CD14-positive monocyte (primary cell): Measurements from ENCODE around the gene NFRKB. TPM values are rescaled to one million over a fixed set of nuclear protein-coding genes. Genes with fewer than 3 reads are reported as not detected.

Experiments used
- DNase-seq, 3 donors: peaks; one replicate each; pipeline ENCODE4 v3.0.0-alpha.2; 2011 to 2022
- H2AFZ ChIP-seq: 2 replicates; pipeline ENCODE4 v1.6.0; 2012; ENCODE audit warnings: mild to moderate bottlenecking, low read depth, low read length, inconsistent platforms; ENCODE audit not compliant: insufficient read depth, poor library complexity, severe bottlenecking
- H3K27ac ChIP-seq, 2 donors: 1 replicate in 1 of 2; 2 replicates in 1 of 2; pipeline ENCODE4 v1.5.1; 2012 to 2013; ENCODE audit warnings: low read length in 2 of 2, control low read depth in 1 of 2, inconsistent platforms in 1 of 2, low read depth in 1 of 2, mild to moderate bottlenecking in 1 of 2
- H3K27me3 ChIP-seq, 2 donors: one replicate each; pipeline versions ENCODE4 v1.6.0 to v1.6.1; 2011 to 2013; ENCODE audit warnings: low read length in 2 of 2; ENCODE audit not compliant: control insufficient read depth in 2 of 2, insufficient read depth in 2 of 2
- H3K36me3 ChIP-seq, 2 donors: replicated peaks in 1 of 2; 1 replicate in 1 of 2; 2 replicates in 1 of 2; pipeline versions ENCODE4 v1.5.1 to v1.6.1; 2012 to 2013; ENCODE audit warnings: low read length in 2 of 2, control low read depth in 1 of 2, inconsistent platforms in 1 of 2, mild to moderate bottlenecking in 1 of 2; ENCODE audit not compliant: insufficient read depth in 2 of 2, control insufficient read depth in 1 of 2
- H3K4me1 ChIP-seq, 2 donors: 1 replicate in 1 of 2; 2 replicates in 1 of 2; pipeline versions ENCODE4 v1.5.1 to v1.6.1; 2012 to 2013; ENCODE audit warnings: low read length in 2 of 2, control low read depth in 1 of 2, inconsistent platforms in 1 of 2, mild to moderate bottlenecking in 1 of 2, moderate library complexity in 1 of 2; ENCODE audit not compliant: insufficient read depth in 2 of 2, control insufficient read depth in 1 of 2
- H3K4me2 ChIP-seq: replicated peaks from 2 replicates; pipeline ENCODE3; 2012; ENCODE audit warnings: low read length, moderate library complexity, mild to moderate bottlenecking; ENCODE audit not compliant: poor library complexity, severe bottlenecking; ENCODE audit errors: extremely low read depth
- H3K4me3 ChIP-seq, 3 experiments: fragments of 200-600 bp in 1 of 3; sonication (generic) in 1 of 3; replicated peaks in 1 of 3; 1 replicate in 2 of 3; 2 replicates in 1 of 3; pipeline ENCODE4 v1.5.1; 2011 to 2013; ENCODE audit warnings: low read length in 3 of 3, mild to moderate bottlenecking in 3 of 3, control low read depth in 2 of 3, low read depth in 2 of 3, inconsistent platforms in 1 of 3, moderate library complexity in 1 of 3
- H3K79me2 ChIP-seq: 2 replicates; pipeline ENCODE4 v1.6.0; 2012; ENCODE audit warnings: mild to moderate bottlenecking, control low read depth, inconsistent platforms, low read length, moderate library complexity; ENCODE audit not compliant: insufficient read depth
- H3K9ac ChIP-seq: 2 replicates; pipeline ENCODE4 v1.6.0; 2017; ENCODE audit warnings: low read length, mild to moderate bottlenecking; ENCODE audit not compliant: insufficient read depth, poor library complexity, severe bottlenecking
- H3K9me3 ChIP-seq, 2 donors: replicated peaks in 1 of 2; 1 replicate in 1 of 2; 2 replicates in 1 of 2; pipeline versions ENCODE4 v1.5.1 to v1.6.1; 2012 to 2013; ENCODE audit warnings: low read length in 2 of 2, control low read depth in 1 of 2; ENCODE audit not compliant: control insufficient read depth in 1 of 2, insufficient read depth in 1 of 2
- H4K20me1 ChIP-seq: 2 replicates; pipeline ENCODE4 v1.6.0; 2012; ENCODE audit warnings: mild to moderate bottlenecking, low read length, control low read depth, moderate library complexity; ENCODE audit not compliant: insufficient read depth
- H3K27ac Mint-ChIP-seq, 7 donors: one replicate each; pipeline ENCODE4 v1.8.0; 2020; ENCODE audit warnings: mild to moderate bottlenecking in 7 of 7, mixed read lengths in 7 of 7, moderate library complexity in 6 of 7, inconsistent platforms in 2 of 7
- H3K27me3 Mint-ChIP-seq, 3 donors: one replicate each; pipeline ENCODE4 v1.8.0; 2021 to 2022; ENCODE audit warnings: low read depth in 3 of 3, mild to moderate bottlenecking in 3 of 3, mixed read lengths in 3 of 3, moderate library complexity in 3 of 3, inconsistent platforms in 1 of 3
- H3K36me3 Mint-ChIP-seq, 2 donors: one replicate each; pipeline ENCODE4 v1.8.0; 2020; ENCODE audit warnings: mixed read lengths in 2 of 2, inconsistent platforms in 1 of 2, mild to moderate bottlenecking in 1 of 2
- H3K4me1 Mint-ChIP-seq: one replicate; pipeline ENCODE4 v1.8.0; 2020; ENCODE audit warnings: mild to moderate bottlenecking, mixed read lengths
- H3K4me3 Mint-ChIP-seq, 2 donors: one replicate each; pipeline ENCODE4 v1.8.0; 2020; ENCODE audit warnings: mild to moderate bottlenecking in 2 of 2, mixed read lengths in 2 of 2, moderate library complexity in 1 of 2
- H3K9me3 Mint-ChIP-seq, 7 donors: one replicate each; pipeline ENCODE4 v1.8.0; 2020 to 2022; ENCODE audit warnings: mixed read lengths in 7 of 7, mild to moderate bottlenecking in 6 of 7, moderate library complexity in 6 of 7, inconsistent platforms in 2 of 7
- WGBS: methylation state at CpG from one replicate; pipeline ENCODE4 v1.1.5; 2013; ENCODE audit warnings: missing lambda C conversion rate; ENCODE audit not compliant: insufficient coverage; 5-methylcytosine and 5-hydroxymethylcytosine counted together
- intact Hi-C, 2 donors: fragments of 100-400 bp; cut with micrococcal nuclease; formaldehyde crosslinking; loops; one replicate each; pipeline versions ENCODE4 v1.15.0 to v1.15.1; 2023
- polyA plus RNA-seq, 3 donors: library from polyadenylated mRNA; depleted of rRNA in 1 of 3; unstranded in 2 of 3; stranded (reverse) in 1 of 3; fragments of 300-500 nt in 2 of 3; fragments of >200 nt in 1 of 3; fragmentation: Illumina TruSeq in 2 of 3; gene quantifications; 1 replicate in 2 of 3; 2 replicates in 1 of 3; pipeline ENCODE4 v1.2.3, GENCODE V29; 2012 to 2021
- TF ChIP-seq, protein P1 (sequence below): fragments of 200-600 bp; IDR thresholded peaks from one replicate; pipeline ENCODE4 v1.8.0; 2022; ENCODE audit warnings: antibody characterized with exemption, mild to moderate bottlenecking

The NFRKB gene
- polyA plus RNA-seq, 3 donors = 5.8 to 25.6 (median 9.1) TPM

DNA sequence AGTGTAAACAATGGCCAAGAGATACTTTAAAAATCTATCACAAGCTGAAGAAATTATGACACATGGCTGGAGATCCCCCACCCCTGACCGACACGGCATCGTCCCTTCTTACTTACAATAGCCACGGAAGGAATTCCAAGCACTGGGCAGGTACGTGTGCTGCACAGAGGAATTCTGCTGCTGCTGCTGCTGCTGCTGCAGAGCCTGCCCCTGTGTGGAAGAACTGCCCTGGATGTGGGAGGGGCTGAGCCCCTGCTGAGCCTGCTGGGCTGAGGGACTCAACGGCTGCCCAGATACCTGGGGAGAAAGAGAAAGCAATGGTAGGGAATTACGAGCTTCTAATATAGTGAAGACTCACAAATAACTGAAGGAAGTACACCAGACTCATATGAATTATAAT lies 15.0 kb upstream of the NFRKB start:
- H3K4me1 ChIP-seq = peaks cover 5 to 6% of the 10 kb centered on the region in 2 donors
- Mint-ChIP-seq H3K4me1 (peaks cover 6% of the 10 kb centered on the region), H3K27ac (peak overlapping the region in 1 of 7 donors; percentile 55), H3K9me3 (no peaks in the 10 kb centered on the region), H3K36me3 (peaks cover 69 to 84% of the 10 kb centered on the region in 2 donors), H3K27me3 (peaks cover 0 to 3% (median 2%) of the 10 kb centered on the region in 3 donors), H3K4me3 (no peak overlapping the region)
- H3K27me3 ChIP-seq = no peaks in the 10 kb centered on the region
- no peaks in the 10 kb centered on the region for H4K20me1 ChIP-seq
- no peaks in the 10 kb centered on the region for H3K9me3 ChIP-seq
- 100% methylated on average over 2 of the region's 7 CpGs for WGBS
- H3K4me3 ChIP-seq = no peak overlapping the region
- TF ChIP-seq, protein P1, sequence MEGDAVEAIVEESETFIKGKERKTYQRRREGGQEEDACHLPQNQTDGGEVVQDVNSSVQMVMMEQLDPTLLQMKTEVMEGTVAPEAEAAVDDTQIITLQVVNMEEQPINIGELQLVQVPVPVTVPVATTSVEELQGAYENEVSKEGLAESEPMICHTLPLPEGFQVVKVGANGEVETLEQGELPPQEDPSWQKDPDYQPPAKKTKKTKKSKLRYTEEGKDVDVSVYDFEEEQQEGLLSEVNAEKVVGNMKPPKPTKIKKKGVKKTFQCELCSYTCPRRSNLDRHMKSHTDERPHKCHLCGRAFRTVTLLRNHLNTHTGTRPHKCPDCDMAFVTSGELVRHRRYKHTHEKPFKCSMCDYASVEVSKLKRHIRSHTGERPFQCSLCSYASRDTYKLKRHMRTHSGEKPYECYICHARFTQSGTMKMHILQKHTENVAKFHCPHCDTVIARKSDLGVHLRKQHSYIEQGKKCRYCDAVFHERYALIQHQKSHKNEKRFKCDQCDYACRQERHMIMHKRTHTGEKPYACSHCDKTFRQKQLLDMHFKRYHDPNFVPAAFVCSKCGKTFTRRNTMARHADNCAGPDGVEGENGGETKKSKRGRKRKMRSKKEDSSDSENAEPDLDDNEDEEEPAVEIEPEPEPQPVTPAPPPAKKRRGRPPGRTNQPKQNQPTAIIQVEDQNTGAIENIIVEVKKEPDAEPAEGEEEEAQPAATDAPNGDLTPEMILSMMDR = no peak
- no peak overlapping the region for H3K27ac ChIP-seq
- peaks cover 32 to 87% of the 10 kb centered on the region in 2 donors for H3K36me3 ChIP-seq
- no peak overlapping the region for H3K9ac ChIP-seq
- DNase-seq = no peak
- intact Hi-C loops = no loop called here
- H3K4me2 ChIP-seq = no peak overlapping the region
- H3K79me2 ChIP-seq = no peaks in the 10 kb centered on the region
- H2AFZ ChIP-seq = no peak overlapping the region

GRCh38 chr11:129905402-129905801 lies 10.0 kb upstream of the NFRKB start:
- H3K27me3 Mint-ChIP-seq = no peaks in the 10 kb centered on the region
- no peaks in the 10 kb centered on the region for H3K79me2 ChIP-seq
- no peaks in the 10 kb centered on the region for H4K20me1 ChIP-seq
- no peak overlapping the region for H3K4me3 Mint-ChIP-seq
- 100% methylated on average over 6 of the region's 8 CpGs for WGBS
- no peak overlapping the region for H3K27ac ChIP-seq
- no peaks in the 10 kb centered on the region for H3K9me3 Mint-ChIP-seq
- TF ChIP-seq, protein P1 = no peak
- H3K4me1 Mint-ChIP-seq = peaks cover 1% of the 10 kb centered on the region
- no peak overlapping the region for H2AFZ ChIP-seq
- no peak overlapping the region for H3K4me2 ChIP-seq
- no peak overlapping the region for H3K27ac Mint-ChIP-seq
- peaks cover 18 to 92% of the 10 kb centered on the region in 2 donors for H3K36me3 ChIP-seq
- intact Hi-C loops = no loop called here
- H3K36me3 Mint-ChIP-seq = peaks cover 66 to 87% of the 10 kb centered on the region in 2 donors
- no peak overlapping the region for H3K4me3 ChIP-seq
- no peak overlapping the region for H3K9ac ChIP-seq
- no peaks in the 10 kb centered on the region for H3K27me3 ChIP-seq
- no peaks in the 10 kb centered on the region for H3K9me3 ChIP-seq
- H3K4me1 ChIP-seq = no peaks in the 10 kb centered on the region
- DNase-seq = no peak
